Mesenteric fat pad (tissue), 1 donor: ENCODE measurements around the gene GPC3. TPM values are rescaled to one million over a fixed set of nuclear protein-coding genes. Genes with fewer than 3 reads are reported as not detected.
"Not testable (repeated sequence)": the region's sequence is repeated elsewhere in the genome, so short reads cannot be mapped to it uniquely, and the experiment has no call there.

Source experiments
- DNase-seq: peaks from one replicate; pipeline ENCODE4 v3.0.0-alpha.2; 2020; ENCODE audit warnings: low spot score
- total RNA-seq: library from RNA; stranded (reverse); fragmentation: NEBNext Ultra II Directional; extraction: Animal tissue kit (Norgen Biotek cat#: 25700); gene quantifications from one replicate; pipeline ENCODE4 v1.2.1, GENCODE V29; 2021
- donor health status: DM: yes; HTN: yes; CAD: no.

The GPC3 gene
- total RNA-seq, 1 donor from 2014 or later, result 58.6 TPM

DNA sequence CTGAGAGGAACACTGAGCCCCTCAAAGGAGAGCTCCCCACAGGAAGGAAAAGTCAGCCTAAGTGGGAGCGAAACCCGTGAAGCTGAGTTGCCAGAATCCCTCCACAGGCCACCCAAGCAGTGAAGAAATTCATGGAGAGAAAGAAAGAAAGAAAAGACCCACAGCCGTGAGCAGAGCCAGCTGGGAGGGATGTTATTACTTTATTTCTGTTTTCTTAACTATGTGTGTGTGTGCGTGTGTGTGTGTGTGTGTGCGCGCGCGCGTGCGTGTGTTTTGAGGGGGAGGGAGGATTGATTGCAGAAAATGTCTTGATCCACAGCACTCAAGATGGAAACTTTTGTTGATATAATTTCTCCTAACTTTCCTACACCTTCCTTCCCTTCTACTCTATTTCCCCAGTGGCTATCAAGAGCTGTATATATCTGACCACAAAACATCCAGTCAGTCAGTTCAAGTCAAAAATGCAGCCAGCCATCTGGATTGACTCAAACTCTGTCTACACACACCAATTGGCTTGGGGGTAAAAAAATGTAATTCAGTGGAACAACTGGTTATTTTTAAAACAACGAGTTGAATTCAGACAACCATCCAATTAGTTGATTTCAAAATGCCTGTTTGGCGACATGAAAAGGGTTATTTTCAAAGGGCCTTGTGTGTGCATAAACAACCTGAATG is 13.8 kb upstream of the GPC3 start:
- no peak for DNase-seq

DNA sequence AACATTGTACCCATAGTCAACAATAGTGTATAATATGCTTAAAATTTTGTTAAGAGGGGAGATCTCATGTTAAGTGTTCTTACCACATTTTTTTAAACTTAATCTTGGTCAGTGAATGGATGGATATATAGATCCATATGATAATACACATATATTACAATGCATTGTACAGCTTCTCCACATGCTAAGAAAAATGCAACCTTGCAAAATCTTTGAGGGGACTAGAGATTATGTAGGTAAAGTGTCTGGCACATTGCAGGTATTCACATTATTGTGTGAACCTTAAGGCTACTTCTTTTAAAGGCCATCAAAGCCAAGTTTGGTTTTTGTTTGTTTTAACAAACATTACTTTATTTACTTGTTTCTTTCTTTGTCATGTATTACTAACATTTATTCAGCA is 10.4 kb upstream of the GPC3 start:
- DNase-seq, result no peak

DNA sequence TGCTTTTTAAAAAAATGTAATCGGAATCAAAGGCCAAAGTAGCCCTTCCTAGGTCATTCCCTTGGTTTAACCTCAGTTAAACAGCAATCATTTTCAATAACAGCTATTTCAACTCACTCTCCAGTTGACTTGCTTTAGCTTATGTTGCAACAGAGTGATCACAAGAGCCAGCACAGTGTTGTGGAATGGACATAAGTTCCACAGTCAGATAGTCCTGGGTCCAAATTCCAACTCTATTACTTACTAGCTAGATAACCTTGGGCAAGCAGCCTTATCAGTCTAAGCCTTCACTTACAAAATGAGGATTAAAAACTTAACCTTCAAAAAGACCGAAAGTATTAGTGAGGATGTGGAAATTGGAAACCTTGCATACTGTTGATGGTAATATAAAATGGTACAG is 9.2 kb upstream of the GPC3 start:
- DNase-seq, result no peak

DNA sequence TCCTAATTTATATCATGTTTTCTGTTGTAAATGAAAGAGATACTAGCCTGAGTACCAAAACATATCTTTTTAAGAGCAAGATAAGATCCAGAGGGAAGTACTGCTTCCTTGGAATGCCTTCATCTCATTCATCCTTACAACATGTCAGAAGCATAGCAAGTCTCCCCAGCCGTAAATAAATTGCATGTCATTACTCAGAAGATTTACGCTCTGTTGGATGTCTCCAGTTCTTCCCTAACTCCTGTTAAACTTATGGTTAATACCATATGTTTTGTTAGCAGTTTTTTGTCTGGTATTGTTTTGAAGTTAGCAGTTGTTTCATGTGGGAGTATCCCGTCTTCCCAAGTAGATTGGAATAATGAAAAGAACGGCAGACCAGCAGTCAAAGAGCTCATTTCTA is 7.5 kb upstream of the GPC3 start:
- DNase-seq, result no peak

DNA sequence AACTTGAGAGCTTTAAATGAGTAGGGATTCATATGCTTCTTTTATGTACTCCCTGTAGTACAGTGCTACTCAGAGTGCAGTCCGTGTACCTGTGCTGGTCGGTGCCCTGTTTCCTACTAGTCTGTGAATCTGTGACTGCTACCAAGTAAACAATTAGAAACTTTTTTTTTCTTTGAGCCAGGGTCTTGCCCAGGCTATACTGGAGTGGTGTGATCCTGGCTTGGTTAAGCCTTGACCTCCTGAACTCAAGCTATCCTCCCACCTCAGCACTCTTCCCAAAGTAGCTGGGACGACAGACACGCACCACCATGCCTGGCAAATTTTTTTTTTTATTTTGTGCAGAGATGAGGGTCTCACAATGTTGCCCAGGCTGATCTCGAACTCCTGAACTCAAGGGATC is 6.4 kb upstream of the GPC3 start:
- DNase-seq, result no peak

GRCh38 chrX:133991057-133991456 is 5.7 kb upstream of the GPC3 start:
- not testable (repeated sequence) for DNase-seq

DNA sequence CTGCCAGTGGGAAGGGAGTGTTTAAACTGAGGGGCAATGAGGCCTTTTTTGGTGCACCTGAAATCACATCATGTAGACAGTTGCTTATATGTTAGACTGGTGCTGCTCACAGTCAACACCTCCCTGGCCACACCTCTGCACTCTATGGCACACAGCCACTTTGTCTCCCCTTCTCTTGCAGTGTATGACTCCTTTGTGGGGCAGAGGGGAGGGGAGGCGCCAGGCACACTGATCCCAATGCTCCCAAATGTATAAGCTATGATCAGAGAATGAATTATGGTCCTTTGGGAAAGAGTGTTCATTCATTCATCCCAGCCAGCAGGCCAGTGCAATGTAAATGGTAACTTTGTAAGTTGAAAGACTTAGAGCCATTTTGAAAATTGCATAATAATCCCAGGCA is 4.6 kb upstream of the GPC3 start:
- no peak for DNase-seq

DNA sequence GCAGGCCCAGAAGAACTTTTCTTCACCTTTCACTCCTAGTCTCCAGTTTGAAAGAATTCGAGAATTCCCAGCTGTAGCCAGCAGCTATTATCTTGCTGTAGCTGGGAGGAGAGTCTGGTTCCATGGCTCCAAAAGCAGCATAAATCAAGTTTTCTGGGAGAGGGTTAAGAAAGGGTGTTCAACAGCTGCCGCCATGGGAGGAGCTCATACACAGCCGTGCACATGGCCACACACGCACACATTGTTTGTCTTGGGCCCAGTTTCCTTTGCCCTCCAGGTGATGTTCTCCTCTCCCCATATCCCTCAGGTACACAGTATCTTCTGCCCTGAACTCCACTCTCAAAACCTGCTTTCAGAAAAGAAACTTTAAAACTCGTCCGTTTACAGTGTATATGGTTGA is 4.1 kb upstream of the GPC3 start:
- no peak for DNase-seq

DNA sequence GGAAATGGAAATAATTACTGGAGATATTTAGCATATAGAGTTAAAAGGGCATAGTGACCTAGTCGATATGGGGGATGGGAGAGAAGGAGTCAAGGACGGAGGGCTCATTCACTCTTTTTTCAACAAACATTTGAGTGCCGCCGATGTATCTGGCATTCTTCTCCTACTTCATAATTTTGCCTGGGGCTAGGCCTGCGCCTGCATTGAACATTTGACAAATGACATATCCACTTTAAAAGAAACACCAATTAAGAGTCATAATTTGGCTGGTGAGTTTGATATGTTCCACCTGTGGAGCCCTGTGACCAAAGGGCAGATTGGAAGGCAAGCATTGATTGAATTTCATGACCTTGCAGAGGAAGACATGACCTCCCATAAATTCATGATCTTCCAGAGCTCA is 2.6 kb upstream of the GPC3 start:
- DNase-seq, result no peak

DNA sequence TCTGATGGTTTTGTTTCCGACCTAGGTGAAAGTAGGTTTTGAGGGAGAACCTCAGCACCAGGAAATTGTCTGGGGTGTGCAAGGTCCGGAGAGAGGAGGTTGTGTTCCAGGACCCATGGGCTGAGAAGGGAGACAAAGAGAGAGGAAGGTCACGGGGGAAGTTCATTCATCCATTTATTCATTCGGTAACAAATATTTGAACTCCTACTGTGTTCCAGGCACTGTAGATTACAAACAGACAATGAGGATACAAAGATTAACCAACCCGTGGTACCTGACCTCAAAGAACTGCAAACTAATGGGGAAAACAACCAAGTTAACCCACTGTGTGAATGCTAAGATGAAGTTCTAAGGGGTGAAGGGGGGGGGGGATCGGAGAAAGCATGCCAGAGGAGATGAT is 1.8 kb upstream of the GPC3 start:
- DNase-seq, result no peak

DNA sequence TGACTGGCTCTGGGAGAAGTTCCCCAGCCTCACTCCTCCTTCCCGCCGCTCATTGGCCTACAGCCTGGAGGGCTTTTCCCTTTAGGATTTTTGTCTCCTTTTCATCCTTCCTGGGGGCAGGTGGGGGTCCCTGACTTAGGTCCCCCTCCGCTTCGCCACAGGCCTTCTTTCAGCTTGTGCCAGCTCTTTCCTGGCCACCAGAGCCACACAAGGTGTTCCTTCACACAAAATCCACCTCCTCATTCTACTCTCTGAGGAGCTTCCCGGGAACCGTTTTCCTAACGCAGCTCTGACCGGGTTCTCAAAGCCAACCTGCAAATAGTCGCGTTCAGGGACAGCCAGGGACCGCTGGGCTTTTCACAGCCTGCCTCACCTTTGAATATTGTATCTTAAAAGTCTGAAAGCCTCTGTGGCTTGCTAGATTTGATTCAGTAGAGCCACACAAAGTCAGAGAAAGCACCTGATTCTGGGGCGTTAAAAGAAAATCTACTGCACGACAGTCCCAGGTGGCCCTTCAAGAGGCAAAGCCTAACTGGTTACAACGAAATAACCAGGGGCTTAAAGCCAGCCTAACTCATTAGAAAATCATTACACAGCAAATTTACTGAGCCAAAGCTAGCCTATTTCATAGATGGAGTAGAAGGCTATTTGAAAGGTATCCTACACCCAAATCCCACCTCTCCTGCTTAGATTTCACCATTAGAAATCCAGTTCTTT is 731 bp upstream of the GPC3 start:
- no peak for DNase-seq

GRCh38 chrX:133984857-133985163 is 584 bp downstream of the GPC3 start:
- no peak for DNase-seq

- no peak for DNase-seq
These were observed 1.2 kb downstream of the GPC3 start for GRCh38 chrX:133983974-133984845.

DNA sequence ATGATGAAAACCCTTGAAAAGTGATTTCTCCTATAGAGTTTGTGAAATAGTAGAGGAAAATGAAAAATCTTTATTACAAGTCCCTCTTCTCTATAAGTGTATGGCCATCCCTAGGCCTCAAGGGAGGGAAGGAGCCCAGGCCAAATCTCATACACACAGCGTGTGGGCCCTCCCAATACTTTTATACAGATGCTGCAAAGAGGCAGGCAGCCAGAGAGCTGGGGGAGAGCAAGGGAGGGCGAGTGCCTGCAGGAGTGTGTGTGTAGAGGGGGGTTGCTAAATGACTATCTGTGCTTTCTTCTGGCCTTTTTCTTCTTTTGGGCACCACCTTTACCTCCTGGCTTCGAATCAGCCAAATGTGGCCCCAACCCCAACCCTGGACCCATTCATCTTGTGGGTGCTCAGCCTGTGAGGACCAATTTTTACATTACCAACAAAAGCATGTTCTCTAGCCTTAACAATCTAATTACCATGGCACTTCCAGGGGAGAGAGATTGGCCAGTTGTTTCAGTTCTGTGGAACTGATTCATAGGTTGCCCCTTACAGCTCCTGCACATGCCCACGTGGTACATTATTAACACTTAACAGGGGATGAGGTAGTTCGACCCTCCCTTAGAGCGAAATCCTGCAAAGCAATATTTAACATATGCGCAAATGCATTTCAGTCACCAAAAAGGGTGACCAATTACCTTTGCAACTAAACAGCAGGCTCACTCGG is 2.0 kb downstream of the GPC3 start:
- no peak for DNase-seq

DNA sequence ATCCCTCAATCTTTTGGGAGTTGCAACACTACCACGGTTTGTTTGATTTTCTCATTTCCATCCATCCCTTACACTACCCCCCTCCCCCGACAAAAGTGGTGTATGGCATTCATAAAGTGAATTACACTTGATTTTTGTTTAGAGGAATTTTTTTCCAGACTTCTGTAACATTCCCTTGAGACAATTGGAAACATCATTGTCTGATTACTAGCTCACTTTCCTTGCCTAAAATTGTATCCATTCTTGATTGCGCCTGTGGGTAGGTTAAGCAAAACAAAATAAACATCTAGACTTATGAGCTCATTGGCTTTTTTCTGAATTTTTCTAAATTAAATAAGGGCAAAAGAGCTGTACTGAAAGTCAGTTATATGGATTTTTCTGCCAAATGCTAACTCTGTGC is 3.5 kb downstream of the GPC3 start:
- DNase-seq, result no peak

GRCh38 chrX:133980832-133981588 is 4.4 kb downstream of the GPC3 start:
- no peak for DNase-seq

DNA sequence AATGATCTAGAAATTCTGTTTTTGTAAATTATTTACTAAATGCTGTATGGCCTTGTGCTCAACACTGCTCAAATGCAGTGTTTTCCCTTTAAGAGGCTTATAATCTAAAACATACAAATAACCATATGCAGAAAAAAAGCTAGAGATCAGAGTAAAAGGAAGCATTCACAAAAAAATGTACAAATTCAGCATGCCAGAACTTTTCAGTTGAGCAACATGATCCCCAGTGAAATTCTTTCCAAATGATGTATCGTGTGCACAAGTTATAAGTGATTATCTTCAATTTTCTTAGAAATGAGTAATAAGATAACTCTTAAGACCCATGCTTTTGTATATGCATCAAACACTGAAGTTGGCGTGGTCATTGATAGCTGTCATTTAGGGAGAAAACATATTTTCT is 5.0 kb downstream of the GPC3 start:
- no peak for DNase-seq

GRCh38 chrX:133979641-133980230 is 5.7 kb downstream of the GPC3 start:
- DNase-seq, result no peak

DNA sequence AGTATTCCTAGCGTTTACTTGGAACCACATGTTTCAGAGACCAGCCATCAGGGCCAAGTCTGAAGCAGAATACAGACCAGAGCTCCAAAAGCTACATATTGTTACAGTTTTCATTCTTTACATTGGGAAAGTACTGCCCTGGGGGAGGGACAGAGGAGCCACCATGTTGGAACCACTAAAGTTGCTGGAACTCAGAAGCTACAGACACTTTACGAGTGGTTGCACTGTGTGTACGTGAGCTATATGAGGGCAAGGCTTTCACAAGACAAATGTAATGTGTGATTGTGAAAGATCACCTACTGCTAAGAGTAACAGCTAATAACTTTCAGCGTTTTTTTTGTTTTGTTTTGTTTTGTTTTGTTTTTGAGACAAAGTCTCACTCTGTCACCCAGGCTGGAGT is 11.7 kb downstream of the GPC3 start:
- DNase-seq, result no peak

- no peak for DNase-seq
These were observed 12.5 kb downstream of the GPC3 start for GRCh38 chrX:133972916-133973315.

DNA sequence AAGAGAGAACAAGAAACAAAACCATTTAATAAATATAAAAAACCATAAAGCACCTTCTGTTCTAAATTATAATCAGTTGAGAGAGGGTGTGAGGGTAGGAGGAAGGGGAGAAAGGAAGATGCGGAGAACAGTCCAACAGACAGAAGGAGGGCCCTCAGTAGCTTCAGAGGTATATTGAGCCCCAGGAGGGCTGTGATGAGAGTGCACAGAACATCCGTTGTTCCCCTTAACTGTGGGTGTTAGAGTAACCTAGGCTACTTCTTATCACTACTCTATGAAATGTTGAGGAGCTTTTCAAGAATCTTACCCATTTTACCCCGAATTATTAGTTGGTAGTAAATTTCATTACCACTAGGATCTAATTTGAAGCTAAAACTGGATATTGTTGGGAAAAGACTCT is 13.8 kb downstream of the GPC3 start:
- DNase-seq, result no peak
